Hepatocyte (in vitro differentiated cells): ENCODE results near the gene HOXB1. TPM values are rescaled to one million over a fixed set of nuclear protein-coding genes. Genes with fewer than 3 reads are reported as not detected.

Experiments
- DNase-seq: peaks from one replicate; pipeline ENCODE4 v3.0.0-alpha.2; 2016; ENCODE audit warnings: low spot score
- H2AFZ ChIP-seq: fragments of 200-600 bp; sonication (generic); 2 replicates; pipeline ENCODE4 v1.6.0; 2016; ENCODE audit warnings: antibody characterized with exemption, mild to moderate bottlenecking
- H3K27ac ChIP-seq: fragments of 200-600 bp; sonication (generic); 2 replicates; pipeline ENCODE4 v1.5.1; 2016; ENCODE audit warnings: mild to moderate bottlenecking
- H3K27me3 ChIP-seq: fragments of 200-600 bp; sonication (generic); 2 replicates; pipeline ENCODE4 v1.6.1; 2016
- H3K36me3 ChIP-seq: fragments of 200-600 bp; sonication (generic); replicated peaks from 2 replicates; pipeline ENCODE4 v1.5.1; 2016; ENCODE audit warnings: low read depth; ENCODE audit not compliant: insufficient read depth
- H3K4me1 ChIP-seq: fragments of 200-600 bp; sonication (generic); 2 replicates; pipeline ENCODE4 v1.5.1; 2016; ENCODE audit warnings: mild to moderate bottlenecking, moderate library complexity; ENCODE audit not compliant: insufficient read depth
- H3K4me2 ChIP-seq: fragments of 200-600 bp; sonication (generic); 2 replicates; pipeline ENCODE4 v1.6.0; 2016
- H3K4me3 ChIP-seq: fragments of 200-600 bp; sonication (generic); 2 replicates; pipeline ENCODE4 v1.5.1; 2016; ENCODE audit warnings: mild to moderate bottlenecking
- H3K79me2 ChIP-seq: fragments of 200-600 bp; sonication (generic); 2 replicates; pipeline ENCODE4 v1.6.0; 2017; ENCODE audit warnings: mild to moderate bottlenecking
- H3K9me2 ChIP-seq: fragments of 200-600 bp; sonication (generic); replicated peaks from 2 replicates; pipeline ENCODE4 v1.6.0; 2017; ENCODE audit warnings: mild to moderate bottlenecking; ENCODE audit not compliant: insufficient read depth
- H3K9me3 ChIP-seq: fragments of 200-600 bp; sonication (generic); 2 replicates; pipeline ENCODE4 v1.5.1; 2016; ENCODE audit warnings: low read depth, mild to moderate bottlenecking
- H4K20me1 ChIP-seq: fragments of 200-600 bp; sonication (generic); 2 replicates; pipeline ENCODE4 v1.6.0; 2016; ENCODE audit warnings: mild to moderate bottlenecking; ENCODE audit not compliant: insufficient read depth, poor library complexity, severe bottlenecking
- EZH2 ChIP-seq: fragments of 200-600 bp; sonication (generic); IDR thresholded peaks from 2 replicates; pipeline ENCODE4 v1.6.1; 2016; ENCODE audit warnings: antibody characterized with exemption, mild to moderate bottlenecking, borderline replicate concordance
- EZH2phosphoT487 ChIP-seq: fragments of 200-600 bp; sonication (generic); IDR thresholded peaks from one replicate; pipeline ENCODE4 v1.6.1; 2018; ENCODE audit warnings: antibody characterized with exemption, mild to moderate bottlenecking, low read depth, moderate library complexity; ENCODE audit not compliant: unreplicated experiment, severe bottlenecking
- WGBS: methylation state at CpG from one replicate; pipeline ENCODE4 v1.1.6; 2016; ENCODE audit warnings: low lambda C conversion rate; ENCODE audit errors: missing lambda C conversion rate; 5-methylcytosine and 5-hydroxymethylcytosine counted together
- polyA plus RNA-seq: library from polyadenylated mRNA; unstranded; fragments of >200 nt; fragmentation: Nextera tagmentation; extraction: Ambion mirVana; gene quantifications from 2 replicates; pipeline ENCODE4 v1.2.1, GENCODE V29; 2016
- total RNA-seq: library from RNA; depleted of rRNA; stranded (reverse); fragments of >200 nt; gene quantifications from 2 replicates; pipeline ENCODE4 v1.2.3, GENCODE V29; 2014
- TF ChIP-seq, protein P1 (sequence below): fragments of 200-600 bp; sonication (generic); IDR thresholded peaks from 2 replicates; pipeline ENCODE4 v1.5.1; 2016; ENCODE audit warnings: antibody characterized with exemption, mild to moderate bottlenecking; ENCODE audit not compliant: poor library complexity

The HOXB1 gene
- total and polyA plus RNA-seq, 2 experiments from 2014 or later: not detected

DNA sequence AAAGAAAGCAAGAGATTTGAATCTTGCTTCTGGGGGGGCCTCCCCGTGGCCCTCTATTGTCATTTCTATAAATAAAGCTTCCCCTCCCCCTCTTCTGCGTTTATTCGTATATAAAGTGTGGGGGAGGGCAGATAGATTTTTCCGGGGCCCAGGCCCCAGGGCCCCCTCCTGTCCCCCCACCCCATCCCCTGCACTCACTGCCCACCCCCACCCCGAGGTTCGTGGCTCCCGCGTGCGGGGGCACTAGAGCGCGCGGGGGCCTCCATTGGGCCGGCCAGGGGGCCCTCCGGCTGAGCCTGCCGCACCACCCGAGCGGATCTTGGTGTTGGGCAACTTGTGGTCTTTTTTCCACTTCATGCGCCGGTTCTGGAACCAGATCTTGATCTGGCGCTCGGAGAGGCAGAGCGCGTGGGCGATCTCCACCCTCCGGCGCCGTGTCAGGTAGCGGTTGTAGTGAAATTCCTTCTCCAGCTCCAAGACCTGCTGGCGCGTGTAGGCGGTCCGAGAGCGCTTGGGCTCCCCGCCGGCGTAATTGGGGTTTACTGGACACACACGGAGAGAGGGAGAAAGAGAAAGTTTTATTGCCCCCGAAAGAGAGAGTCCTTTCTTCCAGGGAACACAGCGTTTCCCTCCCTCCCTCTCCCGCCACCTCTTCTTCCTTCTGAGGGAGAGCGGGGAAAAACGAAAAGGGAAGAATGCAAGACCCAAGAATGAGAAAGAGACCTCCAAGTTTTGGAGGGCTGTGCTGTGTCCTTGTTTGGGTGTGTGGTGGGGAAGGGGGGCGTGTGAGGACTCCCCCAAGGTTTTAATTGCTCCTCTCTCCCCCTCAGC lies 45.9 kb upstream of the HOXB1 start:
- TF ChIP-seq EZH2 (peak; percentile 48), EZH2phosphoT487 (no peak)
- Histone ChIP-seq H3K27ac (peak overlapping the region; percentile 68), H3K9me3 (no peaks in the 10 kb centered on the region), H4K20me1 (no peaks in the 10 kb centered on the region), H3K9me2 (no peaks in the 10 kb centered on the region), H3K27me3 (peaks cover 92% of the 10 kb centered on the region), H3K36me3 (no peaks in the 10 kb centered on the region), H3K4me1 (peaks cover 9% of the 10 kb centered on the region), H3K79me2 (peaks cover 16% of the 10 kb centered on the region), H2AFZ (no peak overlapping the region), H3K4me3 (peak overlapping the region; percentile 26), H3K4me2 (peak overlapping the region; percentile 91)
- 6% methylated on average over 41 of the region's 43 CpGs for WGBS
- DNase-seq: peak; percentile 58

DNA sequence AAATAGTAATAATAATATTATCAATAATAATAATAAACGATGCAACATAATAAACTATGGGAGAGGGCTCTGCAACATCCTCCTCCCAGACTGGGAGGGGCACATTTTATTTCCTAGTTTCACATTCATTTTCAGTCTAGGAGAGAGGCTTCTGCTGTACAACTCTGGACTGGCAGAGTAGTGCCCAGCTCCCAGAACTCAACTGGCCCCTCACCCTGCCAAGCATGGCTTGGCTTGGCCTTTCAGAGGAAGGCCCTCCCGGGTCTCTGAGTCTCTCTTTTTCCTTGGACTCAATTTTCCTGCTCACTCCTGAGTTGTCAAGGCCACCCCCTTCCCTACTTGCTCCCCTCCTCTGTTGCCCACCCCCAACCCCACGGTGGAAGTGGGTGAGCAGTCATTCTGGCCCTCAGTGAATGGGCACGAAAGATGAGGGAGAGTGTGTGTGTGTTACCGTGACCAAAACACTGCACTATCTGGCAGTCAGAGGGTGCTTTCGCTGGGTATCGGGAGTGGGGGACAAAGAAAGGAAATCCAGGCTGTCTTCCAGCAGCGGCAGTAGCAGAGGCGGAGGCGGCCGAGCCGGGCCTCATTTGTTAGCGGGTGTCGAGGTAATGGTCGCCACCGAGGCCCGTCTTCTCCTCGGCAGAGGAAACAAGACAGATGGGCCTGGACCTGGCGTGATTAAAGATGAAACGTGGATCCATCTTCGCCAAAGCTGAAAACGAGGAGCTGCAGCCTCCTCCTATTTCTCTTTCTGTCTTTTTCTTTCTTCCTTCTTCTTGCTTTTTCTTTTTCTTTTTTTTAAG lies 45.1 kb upstream of the HOXB1 start:
- Histone ChIP-seq H4K20me1 (no peaks in the 10 kb centered on the region), H2AFZ (no peak overlapping the region), H3K9me3 (no peaks in the 10 kb centered on the region), H3K79me2 (peaks cover 14% of the 10 kb centered on the region), H3K4me3 (no peak overlapping the region), H3K4me1 (peaks cover 13% of the 10 kb centered on the region), H3K27ac (peak overlapping the region; percentile 68), H3K4me2 (peak overlapping the region; percentile 91), H3K9me2 (no peaks in the 10 kb centered on the region), H3K36me3 (no peaks in the 10 kb centered on the region), H3K27me3 (peaks cover 92% of the 10 kb centered on the region)
- 16% methylated on average over 22 of the region's 22 CpGs for WGBS
- TF ChIP-seq, protein P1, sequence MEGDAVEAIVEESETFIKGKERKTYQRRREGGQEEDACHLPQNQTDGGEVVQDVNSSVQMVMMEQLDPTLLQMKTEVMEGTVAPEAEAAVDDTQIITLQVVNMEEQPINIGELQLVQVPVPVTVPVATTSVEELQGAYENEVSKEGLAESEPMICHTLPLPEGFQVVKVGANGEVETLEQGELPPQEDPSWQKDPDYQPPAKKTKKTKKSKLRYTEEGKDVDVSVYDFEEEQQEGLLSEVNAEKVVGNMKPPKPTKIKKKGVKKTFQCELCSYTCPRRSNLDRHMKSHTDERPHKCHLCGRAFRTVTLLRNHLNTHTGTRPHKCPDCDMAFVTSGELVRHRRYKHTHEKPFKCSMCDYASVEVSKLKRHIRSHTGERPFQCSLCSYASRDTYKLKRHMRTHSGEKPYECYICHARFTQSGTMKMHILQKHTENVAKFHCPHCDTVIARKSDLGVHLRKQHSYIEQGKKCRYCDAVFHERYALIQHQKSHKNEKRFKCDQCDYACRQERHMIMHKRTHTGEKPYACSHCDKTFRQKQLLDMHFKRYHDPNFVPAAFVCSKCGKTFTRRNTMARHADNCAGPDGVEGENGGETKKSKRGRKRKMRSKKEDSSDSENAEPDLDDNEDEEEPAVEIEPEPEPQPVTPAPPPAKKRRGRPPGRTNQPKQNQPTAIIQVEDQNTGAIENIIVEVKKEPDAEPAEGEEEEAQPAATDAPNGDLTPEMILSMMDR: no peak
- TF ChIP-seq EZH2: no peak
- no peak for TF ChIP-seq EZH2phosphoT487
- DNase-seq: no peak

DNA sequence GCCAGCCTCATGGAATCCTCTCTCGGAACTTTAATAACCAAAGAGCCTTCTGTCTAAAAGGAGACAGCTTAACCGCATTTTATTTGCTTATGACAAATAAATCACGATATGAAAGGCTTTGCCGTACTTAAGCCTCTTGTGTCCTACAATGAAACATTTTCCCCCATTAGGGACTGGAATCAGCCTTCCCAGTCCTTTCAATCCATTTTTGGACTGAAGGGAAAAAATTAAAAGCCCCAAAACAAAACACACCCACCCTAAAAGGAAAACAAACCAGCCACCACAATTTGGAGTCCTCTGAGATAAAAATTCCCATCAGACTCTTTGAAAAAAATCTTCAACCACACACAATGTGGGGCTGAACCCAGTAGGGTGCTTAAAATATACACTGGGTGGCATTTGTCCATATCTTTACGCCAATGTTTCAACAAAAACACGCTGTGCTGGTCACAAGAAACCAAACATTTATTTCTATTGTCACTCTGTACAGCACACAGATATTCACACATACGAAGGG lies 44.3 kb upstream of the HOXB1 start:
- Histone ChIP-seq H3K79me2 (peaks cover 11% of the 10 kb centered on the region), H3K4me2 (peak overlapping the region; percentile 91), H3K27ac (peak overlapping the region; percentile 68), H3K9me3 (no peaks in the 10 kb centered on the region), H3K36me3 (no peaks in the 10 kb centered on the region), H3K9me2 (no peaks in the 10 kb centered on the region), H2AFZ (no peak overlapping the region), H3K4me1 (peaks cover 17% of the 10 kb centered on the region), H4K20me1 (no peaks in the 10 kb centered on the region), H3K27me3 (peaks cover 92% of the 10 kb centered on the region), H3K4me3 (no peak overlapping the region)
- DNase-seq: no peak
- WGBS: 28% methylated on average over 7 of the region's 7 CpGs
- TF ChIP-seq, protein P1: no peak
- no peak for TF ChIP-seq EZH2phosphoT487
- no peak for TF ChIP-seq EZH2
